K562 (cell line): ENCODE measurements around the gene PTPRM.

Source experiments
- CBX1 ChIP-seq: sonication (generic); IDR thresholded peaks from 2 replicates; pipeline ENCODE4 v1.6.1; 2016; ENCODE audit warnings: antibody characterized with exemption, low read depth, mild to moderate bottlenecking
- HNRNPH1 ChIP-seq: fragments of 200-400 bp; formaldehyde crosslinking; optimal IDR thresholded peaks from 2 replicates; pipeline ENCODE3; 2017; ENCODE audit warnings: low read depth, mild to moderate bottlenecking, low read length, moderate library complexity
- ZNF24 ChIP-seq: fragments of 450-650 bp; IDR thresholded peaks from 2 replicates; pipeline ENCODE4 v1.6.1; 2016
- TF ChIP-seq, protein P1 (sequence below), 3 experiments: IDR thresholded peaks in 2 of 3; conservative IDR thresholded peaks in 1 of 3; 2 replicates each; pipeline ENCODE4 v1.5.1; 2011 to 2012; ENCODE audit warnings: low read length in 3 of 3, mild to moderate bottlenecking in 3 of 3, control low read depth in 2 of 3, improper control_type of control experiment in 1 of 3, inconsistent platforms in 1 of 3, low read depth in 1 of 3, mixed read lengths in 1 of 3, moderate library complexity in 1 of 3; ENCODE audit not compliant: insufficient read depth in 2 of 3

DNA sequence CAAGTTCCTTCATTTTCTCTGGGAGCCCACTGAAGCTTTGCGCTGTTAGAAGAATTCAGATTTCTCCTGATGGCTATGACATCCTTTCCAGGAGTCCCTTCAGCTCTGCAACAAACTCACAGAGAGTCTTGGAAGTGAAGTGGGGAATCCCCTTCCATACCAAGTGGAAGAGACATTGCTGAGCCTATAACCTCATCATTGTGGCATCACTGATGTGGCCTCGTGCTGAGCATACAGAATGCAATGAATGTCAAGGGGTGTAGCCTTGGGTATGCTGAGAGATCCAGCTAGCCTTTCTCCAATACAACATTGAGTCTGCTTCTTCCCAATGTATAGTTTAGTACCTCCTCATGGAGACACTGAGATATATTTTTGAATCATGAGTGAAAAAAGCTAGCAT is 731.1 kb downstream of the PTPRM start:
- TF ChIP-seq HNRNPH1: no peak
- no peak for TF ChIP-seq ZNF24
- no peak for TF ChIP-seq CBX1
- TF ChIP-seq, protein P1, sequence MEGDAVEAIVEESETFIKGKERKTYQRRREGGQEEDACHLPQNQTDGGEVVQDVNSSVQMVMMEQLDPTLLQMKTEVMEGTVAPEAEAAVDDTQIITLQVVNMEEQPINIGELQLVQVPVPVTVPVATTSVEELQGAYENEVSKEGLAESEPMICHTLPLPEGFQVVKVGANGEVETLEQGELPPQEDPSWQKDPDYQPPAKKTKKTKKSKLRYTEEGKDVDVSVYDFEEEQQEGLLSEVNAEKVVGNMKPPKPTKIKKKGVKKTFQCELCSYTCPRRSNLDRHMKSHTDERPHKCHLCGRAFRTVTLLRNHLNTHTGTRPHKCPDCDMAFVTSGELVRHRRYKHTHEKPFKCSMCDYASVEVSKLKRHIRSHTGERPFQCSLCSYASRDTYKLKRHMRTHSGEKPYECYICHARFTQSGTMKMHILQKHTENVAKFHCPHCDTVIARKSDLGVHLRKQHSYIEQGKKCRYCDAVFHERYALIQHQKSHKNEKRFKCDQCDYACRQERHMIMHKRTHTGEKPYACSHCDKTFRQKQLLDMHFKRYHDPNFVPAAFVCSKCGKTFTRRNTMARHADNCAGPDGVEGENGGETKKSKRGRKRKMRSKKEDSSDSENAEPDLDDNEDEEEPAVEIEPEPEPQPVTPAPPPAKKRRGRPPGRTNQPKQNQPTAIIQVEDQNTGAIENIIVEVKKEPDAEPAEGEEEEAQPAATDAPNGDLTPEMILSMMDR (IDR thresholded peaks at IDR 0.05 in 2 of 3, conservative IDR thresholded peaks at IDR 0.05 in 1 of 3; ENCODE audit: insufficient read depth in 2 of 3, low read depth in 1 of 3, low read length in 3 of 3): no peak
